ENCODE measurements around the gene CUL1. TPM values are rescaled to one million over a fixed set of nuclear protein-coding genes. Genes with fewer than 3 reads are reported as not detected.

The CUL1 gene
- total RNA-seq, 2 donors from 2014 or later, result 35.0 to 42.1 TPM

DNA sequence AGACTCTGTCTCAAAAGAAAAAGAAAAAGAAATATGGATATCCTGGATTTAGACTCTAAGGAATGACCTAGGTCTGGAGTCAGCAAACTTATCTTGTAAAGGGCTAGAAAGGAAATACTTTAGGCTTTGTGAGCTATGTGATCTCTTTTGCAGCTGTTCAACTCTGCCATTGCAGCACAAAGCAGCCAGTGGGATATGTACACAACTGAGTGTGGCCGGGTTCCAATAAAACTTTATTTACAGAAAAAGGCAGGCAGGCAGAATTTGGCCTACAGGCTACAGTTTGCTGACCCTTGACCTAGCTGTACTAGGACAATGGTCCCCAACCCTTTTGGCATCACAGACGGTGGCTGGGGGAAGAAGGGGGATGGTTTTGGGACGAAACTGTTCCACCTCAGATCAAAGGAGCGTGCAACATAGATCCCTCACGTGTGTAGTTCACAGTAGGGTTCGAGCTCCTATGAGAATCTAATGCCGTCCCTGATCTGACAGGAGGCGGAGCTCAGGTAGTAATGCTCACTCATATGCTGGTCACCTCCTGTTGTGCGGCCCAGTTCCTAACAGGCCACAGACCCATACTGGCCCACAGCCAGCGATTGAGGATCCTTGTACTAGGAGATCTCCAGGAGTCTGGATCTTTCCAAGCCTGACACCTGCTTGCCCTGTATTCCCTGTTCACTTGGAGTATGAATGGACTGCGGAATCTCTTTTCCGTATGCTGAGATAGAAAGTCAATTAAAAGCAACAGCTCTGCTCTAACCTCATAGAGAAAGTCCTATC, 63.0 kb downstream of the CUL1 start:
- no peak overlapping the region for H3K9ac ChIP-seq (ENCODE audit: extremely low read depth, low read length, poor library complexity, severe bottlenecking)
- H3K27me3 Mint-ChIP-seq (ENCODE audit: insufficient read depth), result no peaks in the 10 kb centered on the region
- H3K4me3 Mint-ChIP-seq, result no peak overlapping the region
- peaks cover 6% of the 10 kb centered on the region for H3K4me1 Mint-ChIP-seq
- no peak for DNase-seq
- peaks cover 43% of the 10 kb centered on the region for H3K36me3 ChIP-seq (ENCODE audit: control insufficient read depth, insufficient read depth, low read length)
- H3K4me1 ChIP-seq (ENCODE audit: control insufficient read depth, insufficient read depth, low read length), result no peaks in the 10 kb centered on the region
- no peaks in the 10 kb centered on the region for H3K27me3 ChIP-seq (ENCODE audit: control insufficient read depth, insufficient read depth, low read length, poor library complexity, severe bottlenecking)
- no peak overlapping the region for H3K4me3 ChIP-seq (ENCODE audit: low read length)
- no peak overlapping the region for H3K27ac Mint-ChIP-seq
- no peaks in the 10 kb centered on the region for H3K9me3 Mint-ChIP-seq
- TF ChIP-seq, protein P1, sequence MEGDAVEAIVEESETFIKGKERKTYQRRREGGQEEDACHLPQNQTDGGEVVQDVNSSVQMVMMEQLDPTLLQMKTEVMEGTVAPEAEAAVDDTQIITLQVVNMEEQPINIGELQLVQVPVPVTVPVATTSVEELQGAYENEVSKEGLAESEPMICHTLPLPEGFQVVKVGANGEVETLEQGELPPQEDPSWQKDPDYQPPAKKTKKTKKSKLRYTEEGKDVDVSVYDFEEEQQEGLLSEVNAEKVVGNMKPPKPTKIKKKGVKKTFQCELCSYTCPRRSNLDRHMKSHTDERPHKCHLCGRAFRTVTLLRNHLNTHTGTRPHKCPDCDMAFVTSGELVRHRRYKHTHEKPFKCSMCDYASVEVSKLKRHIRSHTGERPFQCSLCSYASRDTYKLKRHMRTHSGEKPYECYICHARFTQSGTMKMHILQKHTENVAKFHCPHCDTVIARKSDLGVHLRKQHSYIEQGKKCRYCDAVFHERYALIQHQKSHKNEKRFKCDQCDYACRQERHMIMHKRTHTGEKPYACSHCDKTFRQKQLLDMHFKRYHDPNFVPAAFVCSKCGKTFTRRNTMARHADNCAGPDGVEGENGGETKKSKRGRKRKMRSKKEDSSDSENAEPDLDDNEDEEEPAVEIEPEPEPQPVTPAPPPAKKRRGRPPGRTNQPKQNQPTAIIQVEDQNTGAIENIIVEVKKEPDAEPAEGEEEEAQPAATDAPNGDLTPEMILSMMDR (conservative IDR thresholded peaks at IDR 0.05), result no peak
- H3K36me3 Mint-ChIP-seq (ENCODE audit: low read depth), result peaks cover 48% of the 10 kb centered on the region
- H3K9me3 ChIP-seq (ENCODE audit: control insufficient read depth, low read length), result no peaks in the 10 kb centered on the region
- no peak overlapping the region for H3K27ac ChIP-seq (ENCODE audit: low read depth, low read length)
- 94 to 97% methylated on average over 9 to 12 of the region's 12 CpGs for WGBS, 2 experiments (ENCODE audit: insufficient coverage in 1 of 2, insufficient read length in 1 of 2)

DNA sequence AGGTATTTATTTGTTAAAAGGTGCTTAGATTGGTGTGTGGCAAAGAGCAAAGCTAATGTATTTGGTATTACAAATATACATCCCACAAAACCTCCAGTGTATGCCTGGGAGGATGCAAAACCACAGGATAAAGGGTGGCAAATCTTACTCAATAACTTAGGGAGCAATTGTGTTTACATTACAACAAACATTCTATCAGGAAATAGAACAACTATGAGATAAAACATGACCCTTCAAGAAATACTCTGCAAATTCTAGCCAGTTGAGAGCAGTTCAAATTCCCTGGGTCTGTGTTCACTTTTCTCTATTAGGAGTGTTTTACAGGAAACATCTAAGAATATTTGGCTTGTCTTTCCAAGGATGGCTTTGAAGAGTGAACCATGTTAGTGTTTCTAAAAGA, 64.9 kb downstream of the CUL1 start:
- Histone ChIP-seq H3K9ac (ENCODE audit: extremely low read depth, low read length, poor library complexity, severe bottlenecking) (no peak overlapping the region), H3K27ac (ENCODE audit: low read depth, low read length) (no peak overlapping the region), H3K27me3 (ENCODE audit: control insufficient read depth, insufficient read depth, low read length, poor library complexity, severe bottlenecking) (no peaks in the 10 kb centered on the region), H3K36me3 (ENCODE audit: control insufficient read depth, insufficient read depth, low read length) (peaks cover 39% of the 10 kb centered on the region), H3K4me1 (ENCODE audit: control insufficient read depth, insufficient read depth, low read length) (no peaks in the 10 kb centered on the region), H3K4me3 (ENCODE audit: low read length) (no peak overlapping the region), H3K9me3 (ENCODE audit: control insufficient read depth, low read length) (no peaks in the 10 kb centered on the region)
- Mint-ChIP-seq H3K4me3 (no peak overlapping the region), H3K9me3 (no peaks in the 10 kb centered on the region), H3K27me3 (ENCODE audit: insufficient read depth) (no peaks in the 10 kb centered on the region), H3K36me3 (ENCODE audit: low read depth) (peaks cover 46% of the 10 kb centered on the region), H3K4me1 (peaks cover 6% of the 10 kb centered on the region), H3K27ac (no peak overlapping the region)
- no peak for DNase-seq
- TF ChIP-seq, protein P1 (conservative IDR thresholded peaks at IDR 0.05), result no peak

DNA sequence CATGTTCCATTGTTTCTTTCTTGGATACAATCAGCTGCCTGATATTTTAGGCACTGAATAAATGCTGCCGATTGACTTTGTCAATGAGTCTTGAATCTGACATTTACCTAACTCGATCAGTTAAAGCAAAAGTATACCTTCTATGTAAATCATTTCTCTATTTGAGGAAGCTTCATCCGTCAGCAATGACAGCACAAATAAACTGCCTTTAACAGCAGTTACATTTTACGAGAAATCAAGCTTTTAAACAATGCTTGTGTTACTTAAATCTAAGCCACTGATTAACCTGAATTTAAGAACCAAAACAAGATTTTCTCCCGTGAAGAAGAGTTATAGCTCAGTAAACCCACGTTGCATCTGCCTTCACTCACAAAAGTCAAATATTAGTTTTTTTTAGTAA, 71.3 kb downstream of the CUL1 start:
- TF ChIP-seq, protein P1 (conservative IDR thresholded peaks at IDR 0.05), result no peak
- H3K4me3 ChIP-seq (ENCODE audit: low read length), result no peak overlapping the region
- Mint-ChIP-seq H3K4me1 (peaks cover 15% of the 10 kb centered on the region), H3K9me3 (no peaks in the 10 kb centered on the region), H3K27me3 (ENCODE audit: insufficient read depth) (no peaks in the 10 kb centered on the region), H3K27ac (no peak overlapping the region), H3K36me3 (ENCODE audit: low read depth) (peaks cover 27% of the 10 kb centered on the region), H3K4me3 (no peak overlapping the region)
- H3K9ac ChIP-seq (ENCODE audit: extremely low read depth, low read length, poor library complexity, severe bottlenecking), result no peak overlapping the region
- H3K27ac ChIP-seq (ENCODE audit: low read depth, low read length), result no peak overlapping the region
- no peaks in the 10 kb centered on the region for H3K4me1 ChIP-seq (ENCODE audit: control insufficient read depth, insufficient read depth, low read length)
- peaks cover 49% of the 10 kb centered on the region for H3K36me3 ChIP-seq (ENCODE audit: control insufficient read depth, insufficient read depth, low read length)
- WGBS, 2 experiments (ENCODE audit: insufficient coverage in 1 of 2, insufficient read length in 1 of 2), result 95 to 97% methylated on average over 4 to 6 of the region's 6 CpGs
- no peaks in the 10 kb centered on the region for H3K27me3 ChIP-seq (ENCODE audit: control insufficient read depth, insufficient read depth, low read length, poor library complexity, severe bottlenecking)
- no peaks in the 10 kb centered on the region for H3K9me3 ChIP-seq (ENCODE audit: control insufficient read depth, low read length)
- DNase-seq, result no peak
